ENCODE data around the gene BEND7. TPM values are rescaled to one million over a fixed set of nuclear protein-coding genes. Genes with fewer than 3 reads are reported as not detected.

BEND7 gene
- total RNA-seq, 2 donors from 2014 or later = 13.7 to 17.5 TPM

DNA sequence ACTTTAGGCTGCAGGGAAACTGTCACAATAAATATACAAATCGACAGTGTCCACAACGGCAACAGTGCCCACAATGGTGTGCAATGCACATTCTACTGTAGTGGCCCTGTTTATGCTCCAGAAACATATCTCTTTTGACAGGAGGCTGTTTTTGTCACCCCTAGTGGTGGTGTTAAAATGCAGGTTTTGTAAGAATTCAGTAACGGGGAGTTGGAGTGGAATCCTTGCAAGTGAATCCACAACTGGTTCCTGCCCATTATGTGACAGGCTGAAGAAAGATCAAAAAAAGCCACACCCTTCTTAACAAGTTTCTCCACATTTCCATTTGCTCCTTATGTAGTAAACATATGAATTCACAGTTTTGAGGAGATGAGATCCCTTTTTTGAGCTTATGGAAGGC is 58.5 kb downstream of the BEND7 start:
- no peak overlapping the region for H3K27ac ChIP-seq
- H3K27me3 ChIP-seq = no peaks in the 10 kb centered on the region
- no peak overlapping the region for H3K4me3 ChIP-seq
- no peaks in the 10 kb centered on the region for H3K36me3 ChIP-seq (replicated peaks in 1 of 2; ENCODE audit: insufficient read depth in 1 of 2, low read depth in 2 of 2)
- no peaks in the 10 kb centered on the region for H3K9me3 ChIP-seq
- DNase-seq (no peak), ATAC-seq (no peak)
- no peaks in the 10 kb centered on the region for H3K4me1 ChIP-seq
- WGBS, 2 donors = 77 to 90% methylated on average over 3 of the region's 3 CpGs
- intact Hi-C loops (cut with DNase I) = no loop called here
- TF ChIP-seq, protein P1, sequence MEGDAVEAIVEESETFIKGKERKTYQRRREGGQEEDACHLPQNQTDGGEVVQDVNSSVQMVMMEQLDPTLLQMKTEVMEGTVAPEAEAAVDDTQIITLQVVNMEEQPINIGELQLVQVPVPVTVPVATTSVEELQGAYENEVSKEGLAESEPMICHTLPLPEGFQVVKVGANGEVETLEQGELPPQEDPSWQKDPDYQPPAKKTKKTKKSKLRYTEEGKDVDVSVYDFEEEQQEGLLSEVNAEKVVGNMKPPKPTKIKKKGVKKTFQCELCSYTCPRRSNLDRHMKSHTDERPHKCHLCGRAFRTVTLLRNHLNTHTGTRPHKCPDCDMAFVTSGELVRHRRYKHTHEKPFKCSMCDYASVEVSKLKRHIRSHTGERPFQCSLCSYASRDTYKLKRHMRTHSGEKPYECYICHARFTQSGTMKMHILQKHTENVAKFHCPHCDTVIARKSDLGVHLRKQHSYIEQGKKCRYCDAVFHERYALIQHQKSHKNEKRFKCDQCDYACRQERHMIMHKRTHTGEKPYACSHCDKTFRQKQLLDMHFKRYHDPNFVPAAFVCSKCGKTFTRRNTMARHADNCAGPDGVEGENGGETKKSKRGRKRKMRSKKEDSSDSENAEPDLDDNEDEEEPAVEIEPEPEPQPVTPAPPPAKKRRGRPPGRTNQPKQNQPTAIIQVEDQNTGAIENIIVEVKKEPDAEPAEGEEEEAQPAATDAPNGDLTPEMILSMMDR (IDR thresholded peaks at IDR 0.05) = no peak
- no peak for TF ChIP-seq POLR2A (IDR thresholded peaks at IDR 0.05)

DNA sequence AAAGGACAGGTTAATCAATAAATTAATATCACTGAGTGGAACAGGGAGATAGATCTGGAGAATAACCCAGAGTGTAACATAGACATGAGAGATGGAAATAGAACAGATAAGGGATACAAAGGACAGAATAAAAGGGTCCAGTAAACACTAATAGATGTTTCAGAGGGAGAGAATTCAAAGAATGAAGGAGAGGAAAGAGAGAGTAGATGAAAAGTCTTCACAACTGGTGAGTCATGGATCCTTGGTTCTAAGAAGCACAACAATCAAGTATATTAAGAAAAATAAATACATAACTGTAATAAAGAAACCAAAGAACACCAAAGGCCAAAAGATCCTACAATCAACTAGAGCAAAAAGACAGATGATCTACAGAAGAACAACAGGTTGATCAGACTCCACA is 66.3 kb downstream of the BEND7 start:
- no peaks in the 10 kb centered on the region for H3K9me3 ChIP-seq

DNA sequence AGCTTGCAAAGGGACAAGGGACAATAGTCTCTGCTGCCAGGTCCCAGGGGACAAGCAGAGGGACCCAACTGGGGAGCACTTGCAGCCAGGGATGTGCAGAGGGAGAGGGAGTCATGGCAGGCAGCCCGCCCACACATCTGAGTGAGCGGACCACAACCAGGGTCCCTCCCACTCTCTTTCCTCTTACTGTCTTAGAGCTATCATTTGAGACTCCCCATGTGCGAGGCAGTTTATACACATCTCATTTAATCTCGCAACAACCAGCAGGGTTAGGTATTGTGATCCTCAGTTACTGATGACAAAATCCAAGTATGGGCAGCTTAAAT is 70.2 kb downstream of the BEND7 start:
- Histone ChIP-seq H3K4me1 (no peaks in the 10 kb centered on the region), H3K9me3 (no peaks in the 10 kb centered on the region), H3K27ac (no peak overlapping the region), H3K27me3 (no peaks in the 10 kb centered on the region), H3K36me3 (replicated peaks in 1 of 2; ENCODE audit: insufficient read depth in 1 of 2, low read depth in 2 of 2) (no peaks in the 10 kb centered on the region), H3K4me3 (no peak overlapping the region)
- DNase-seq (no peak), ATAC-seq (no peak)
- intact Hi-C loops (cut with DNase I) = no loop called here
- 94 to 96% methylated on average over 4 of the region's 4 CpGs for WGBS, 2 donors
- TF ChIP-seq, protein P1 (IDR thresholded peaks at IDR 0.05) = no peak
- no peak for TF ChIP-seq POLR2A (IDR thresholded peaks at IDR 0.05)

More for the DNA sequence above, 66.3 kb downstream of the BEND7 start:
- no peak for ATAC-seq
- no peak overlapping the region for H3K4me3 ChIP-seq
- H3K27me3 ChIP-seq = no peaks in the 10 kb centered on the region
- H3K4me1 ChIP-seq = no peaks in the 10 kb centered on the region
- intact Hi-C loops (cut with DNase I) = no loop called here
- DNase-seq = no peak
- H3K27ac ChIP-seq = no peak overlapping the region
- TF ChIP-seq POLR2A (IDR thresholded peaks at IDR 0.05) = no peak
- TF ChIP-seq, protein P1 (IDR thresholded peaks at IDR 0.05) = no peak
- no peaks in the 10 kb centered on the region for H3K36me3 ChIP-seq (replicated peaks in 1 of 2; ENCODE audit: insufficient read depth in 1 of 2, low read depth in 2 of 2)

DNA sequence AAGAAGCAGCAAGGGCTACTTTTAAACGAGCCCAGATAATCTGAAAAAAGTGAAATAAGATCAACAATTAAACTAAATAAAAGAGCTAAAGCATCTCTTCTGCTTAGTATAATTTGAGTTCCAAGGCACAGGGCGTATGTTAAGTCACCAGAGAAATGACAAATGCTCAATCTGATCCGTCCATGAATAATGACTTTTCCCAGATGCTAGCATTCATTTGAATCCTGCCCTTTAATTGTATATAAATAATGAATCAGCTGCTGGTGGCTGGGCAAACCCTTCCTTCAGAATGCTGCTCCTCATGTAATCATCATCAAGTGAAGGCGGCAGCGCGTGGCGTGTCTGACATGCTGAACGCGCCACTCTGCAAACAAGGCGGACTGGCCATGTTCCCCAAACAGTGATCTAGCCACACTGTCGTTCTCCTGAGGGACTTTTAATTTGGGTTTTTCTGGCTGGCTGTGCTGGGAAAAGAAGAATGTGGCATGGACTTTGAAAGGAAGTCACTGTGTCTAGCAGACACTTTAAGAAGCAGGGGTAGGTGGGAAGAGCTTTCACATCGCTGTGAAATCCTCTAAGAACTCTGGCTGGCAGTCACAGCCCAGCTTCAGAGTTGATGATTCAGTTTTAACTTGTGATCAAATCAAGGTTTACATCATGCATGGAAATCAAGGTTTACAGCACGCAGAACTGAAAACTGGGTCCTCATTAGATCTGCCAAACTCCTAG is 70.7 kb downstream of the BEND7 start:
- H3K27me3 ChIP-seq = no peaks in the 10 kb centered on the region
- H3K27ac ChIP-seq = no peak overlapping the region
- intact Hi-C loops (cut with DNase I) = no loop called here
- no peak for TF ChIP-seq POLR2A (IDR thresholded peaks at IDR 0.05)
- TF ChIP-seq, protein P1 (IDR thresholded peaks at IDR 0.05) = no peak
- H3K4me1 ChIP-seq = no peaks in the 10 kb centered on the region
- no peaks in the 10 kb centered on the region for H3K9me3 ChIP-seq
- H3K4me3 ChIP-seq = no peak overlapping the region
- no peak for ATAC-seq
- no peak for DNase-seq
- H3K36me3 ChIP-seq (replicated peaks in 1 of 2; ENCODE audit: insufficient read depth in 1 of 2, low read depth in 2 of 2) = no peaks in the 10 kb centered on the region
- WGBS, 2 donors = 83 to 87% methylated on average over 13 of the region's 13 CpGs

DNA sequence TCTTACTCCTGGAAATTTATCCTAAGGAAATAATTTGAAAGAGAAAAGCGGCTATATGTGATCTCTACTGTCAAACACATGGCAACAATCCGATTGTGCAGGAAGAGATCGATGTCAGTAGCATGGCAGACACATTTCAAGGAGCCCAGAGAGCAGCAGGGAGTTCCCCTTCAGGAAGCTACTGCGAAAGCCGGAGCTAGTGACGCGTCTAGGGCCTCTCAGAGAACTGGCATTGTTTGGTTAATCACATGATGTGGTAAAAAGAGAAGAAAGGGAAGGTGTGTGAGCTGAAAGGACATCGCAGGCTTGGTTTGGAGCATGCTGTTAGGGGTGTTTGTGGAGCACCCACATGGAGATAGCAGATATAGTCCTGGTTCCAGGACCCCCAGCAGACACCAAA is 74.9 kb downstream of the BEND7 start:
- no peaks in the 10 kb centered on the region for H3K9me3 ChIP-seq
- no peaks in the 10 kb centered on the region for H3K36me3 ChIP-seq (replicated peaks in 1 of 2; ENCODE audit: insufficient read depth in 1 of 2, low read depth in 2 of 2)
- DNase-seq (no peak), ATAC-seq (no peak)
- no peaks in the 10 kb centered on the region for H3K27me3 ChIP-seq
- H3K4me3 ChIP-seq = no peak overlapping the region
- intact Hi-C loops (cut with DNase I) = no loop called here
- H3K27ac ChIP-seq = no peak overlapping the region
- no peaks in the 10 kb centered on the region for H3K4me1 ChIP-seq
- TF ChIP-seq, protein P1 (IDR thresholded peaks at IDR 0.05) = no peak
- no peak for TF ChIP-seq POLR2A (IDR thresholded peaks at IDR 0.05)
- WGBS, 2 donors = 70 to 92% methylated on average over 8 of the region's 8 CpGs

All from body of pancreas (tissue), 4 donors.